NOMO-1 treated with DMSO at 0.1 percent for 48 hours (cell line): ENCODE measurements around the gene PRAMEF17.
"Not testable (repeated sequence)": the region's sequence is repeated elsewhere in the genome, so short reads cannot be mapped to it uniquely, and the experiment has no call there.

Experiments
- DNase-seq: peaks from one replicate; lab custom pipeline; 2025; ENCODE audit not compliant: unreplicated experiment; lab: John Stamatoyannopoulos, UW

Gene PRAMEF17, protein sequence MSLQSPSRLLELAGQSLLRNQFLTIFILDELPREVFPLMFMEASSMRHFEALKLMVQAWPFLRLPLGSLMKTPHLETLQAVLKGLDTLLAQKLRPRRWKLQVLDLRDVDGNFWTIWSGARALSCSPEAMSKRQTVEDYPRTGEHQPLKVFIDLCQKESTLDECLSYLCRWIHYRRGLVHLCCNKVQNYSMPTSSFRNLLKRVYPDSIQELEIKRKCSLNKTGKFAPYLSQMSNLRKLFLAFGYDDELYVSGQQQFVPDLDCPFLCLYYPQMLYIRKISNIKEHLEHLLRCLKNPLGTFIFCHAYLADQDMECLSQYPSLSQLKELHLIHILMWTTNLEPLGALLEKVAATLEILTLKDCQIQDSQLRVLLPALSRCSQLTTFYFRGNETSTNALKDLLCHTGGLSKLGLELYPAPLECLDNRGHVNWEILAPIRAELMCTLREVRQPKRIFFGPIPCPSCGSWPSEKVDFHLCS

DNA sequence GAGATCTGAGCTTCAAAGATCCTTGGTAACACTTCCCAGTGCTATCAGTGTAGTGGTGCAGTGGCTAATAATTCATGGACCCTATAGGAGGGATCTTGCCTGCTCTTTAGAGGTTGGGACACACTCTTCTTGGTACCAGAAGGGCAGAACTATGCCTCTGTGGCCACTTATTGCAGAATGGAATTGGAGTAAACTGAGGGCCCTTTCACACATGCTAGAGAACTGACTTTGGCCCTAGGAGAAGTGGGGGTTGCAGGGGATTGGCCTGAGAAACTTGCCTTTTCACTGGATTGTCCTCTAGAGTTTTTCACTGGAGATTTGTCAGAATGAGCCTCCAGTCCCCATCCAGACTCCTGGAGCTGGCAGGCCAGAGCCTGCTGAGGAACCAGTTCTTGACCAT, at the start of gene PRAMEF17:
PRAMEF17 (plus strand) TSS at position 301 of the 400 bp plus-strand sequence; CDS start at position 327, 26 bp downstream.
- DNase-seq = not testable (repeated sequence)

- not testable (repeated sequence) for DNase-seq
Measured at GRCh38 chr1:13342496-13342895, 46.9 kb upstream of the PRAMEF17 start.

- not testable (repeated sequence) for DNase-seq
Measured at GRCh38 chr1:13347034-13347433, 42.4 kb upstream of the PRAMEF17 start, which contains the start of gene PRAMEF14. PRAMEF14 (minus strand) TSS chr1:13347134; CDS start chr1:13345314, 1,820 bp downstream.

DNA sequence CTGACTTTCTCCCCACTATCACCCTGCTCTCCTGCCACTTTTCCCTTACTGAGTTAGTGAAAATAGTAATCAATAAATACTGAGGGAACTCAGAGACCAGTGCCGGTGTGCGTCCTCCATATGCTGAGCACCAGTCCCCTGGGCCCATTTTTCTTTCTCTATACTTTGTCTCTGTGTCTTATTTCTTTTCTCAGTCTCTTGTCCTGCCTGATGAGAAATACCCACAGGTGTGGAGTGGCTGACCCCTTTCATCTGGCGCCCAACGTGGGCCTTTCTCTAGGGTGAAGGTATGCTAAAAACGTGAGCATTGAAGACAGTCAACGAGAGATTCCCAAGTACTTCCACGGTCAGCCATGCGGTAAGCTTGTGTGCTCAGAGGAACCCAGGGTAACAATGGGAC, 36.0 kb upstream of the PRAMEF17 start:
- DNase-seq = not testable (repeated sequence)

- DNase-seq = not testable (repeated sequence)
Measured at GRCh38 chr1:13354475-13354874, 35.0 kb upstream of the PRAMEF17 start.

GRCh38 chr1:13356774-13357173, 32.7 kb upstream of the PRAMEF17 start:
- peak; percentile 26 for DNase-seq

DNA sequence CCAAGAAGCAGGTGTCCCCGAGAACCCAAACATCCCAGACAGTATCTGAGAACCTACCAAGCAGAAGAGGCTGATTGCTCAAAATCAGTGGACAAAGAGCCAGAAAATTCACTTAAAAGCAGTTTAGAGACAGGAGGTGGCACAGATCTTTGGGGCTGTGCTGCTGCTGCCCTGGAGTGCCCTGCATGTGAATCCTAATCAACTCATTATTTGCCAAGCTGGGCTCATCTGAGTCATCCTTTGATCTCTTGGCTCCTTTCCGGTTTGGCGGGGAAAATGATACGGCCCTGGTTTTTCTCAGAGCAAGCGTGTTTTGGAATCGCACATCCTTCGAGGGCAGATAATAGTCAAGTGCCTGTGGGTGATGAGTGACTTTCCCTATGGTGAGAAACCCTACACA, 27.1 kb upstream of the PRAMEF17 start:
- not testable (repeated sequence) for DNase-seq

- DNase-seq = not testable (repeated sequence)
Measured at GRCh38 chr1:13364928-13365327, 24.5 kb upstream of the PRAMEF17 start.

- not testable (repeated sequence) for DNase-seq
Measured at GRCh38 chr1:13366536-13366935, 22.9 kb upstream of the PRAMEF17 start.

DNA sequence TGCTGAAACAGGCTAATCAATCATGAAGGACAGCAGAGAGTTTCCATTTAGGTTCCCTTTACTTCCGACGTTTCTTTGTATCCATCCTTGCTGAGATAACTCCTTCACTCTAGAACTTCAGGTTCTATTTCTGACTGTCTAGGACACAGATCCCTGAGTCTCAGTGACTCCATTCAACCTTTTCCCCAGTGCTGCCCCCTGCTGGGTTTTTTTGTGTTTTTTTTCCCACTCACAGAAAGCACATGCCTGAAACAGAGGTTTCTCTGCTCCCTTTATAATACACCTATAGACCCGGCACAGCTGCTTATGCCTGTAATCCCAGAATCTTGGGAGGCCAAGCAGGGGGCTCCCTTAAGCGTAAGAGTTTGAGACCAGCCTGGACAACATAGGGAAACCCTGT, 20.9 kb upstream of the PRAMEF17 start:
- not testable (repeated sequence) for DNase-seq

DNA sequence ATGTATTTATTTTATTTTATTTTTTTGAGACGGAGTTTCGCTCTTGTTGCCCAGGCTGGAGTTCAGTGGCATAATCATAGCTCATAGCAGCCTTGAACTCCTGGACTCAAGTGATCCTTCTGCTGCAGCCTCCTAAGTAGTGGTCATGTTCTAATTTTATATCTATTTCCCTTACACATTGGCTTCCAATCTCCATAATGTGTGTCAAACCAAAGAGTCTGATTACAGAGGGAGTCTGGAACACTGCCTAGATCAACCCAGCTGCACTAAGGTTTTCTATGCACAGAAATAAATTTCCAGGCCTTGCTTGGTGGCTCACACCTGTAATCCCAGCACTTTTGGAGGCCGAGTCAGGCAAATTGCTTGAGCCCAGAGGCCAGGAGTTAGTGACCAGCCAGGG, 10.4 kb upstream of the PRAMEF17 start:
- not testable (repeated sequence) for DNase-seq

DNA sequence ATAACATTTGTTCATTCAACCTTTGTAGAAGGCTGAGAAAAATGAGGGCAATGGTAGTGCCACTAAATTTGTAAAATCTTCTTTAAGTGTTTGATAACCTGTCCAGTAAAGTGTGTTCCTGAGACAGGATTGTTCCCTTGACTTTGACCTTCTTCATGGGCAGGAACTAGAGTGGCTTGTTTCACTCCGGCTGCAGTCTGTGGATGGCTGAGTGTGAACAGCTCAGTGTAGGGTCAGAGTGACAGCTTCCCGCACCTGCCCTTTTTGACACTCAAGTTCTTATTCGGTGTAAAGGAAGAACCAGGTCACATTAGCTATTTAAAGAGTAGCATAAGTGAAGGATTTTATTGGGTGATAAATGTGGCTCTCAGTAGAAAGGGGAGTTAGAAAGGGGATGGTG, 9.1 kb upstream of the PRAMEF17 start:
- DNase-seq = not testable (repeated sequence)

- DNase-seq = not testable (repeated sequence)
Measured at GRCh38 chr1:13393004-13393403, 3.6 kb downstream of the PRAMEF17 start.

DNA sequence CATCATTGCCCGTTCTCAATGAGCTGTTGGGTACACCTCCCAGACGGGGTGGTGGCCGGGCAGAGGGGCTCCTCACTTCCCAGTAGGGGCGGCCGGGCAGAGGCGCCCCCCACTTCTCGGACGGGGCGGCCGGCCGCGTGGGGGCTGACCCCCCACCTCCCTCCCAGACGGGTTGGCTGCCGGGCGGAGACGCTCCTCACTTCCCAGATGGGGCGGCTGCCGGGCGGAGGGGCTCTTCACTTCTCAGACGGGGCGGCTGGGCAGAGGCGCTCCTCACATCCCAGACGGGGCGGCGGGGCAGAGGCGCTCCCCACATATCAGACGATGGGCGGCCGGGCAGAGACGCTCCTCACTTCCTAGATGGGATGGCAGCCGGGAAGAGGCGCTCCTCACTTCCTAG, 5.3 kb downstream of the PRAMEF17 start:
- DNase-seq = not testable (repeated sequence)

- DNase-seq = not testable (repeated sequence)
Measured at GRCh38 chr1:13395311-13395710, 5.9 kb downstream of the PRAMEF17 start.

DNA sequence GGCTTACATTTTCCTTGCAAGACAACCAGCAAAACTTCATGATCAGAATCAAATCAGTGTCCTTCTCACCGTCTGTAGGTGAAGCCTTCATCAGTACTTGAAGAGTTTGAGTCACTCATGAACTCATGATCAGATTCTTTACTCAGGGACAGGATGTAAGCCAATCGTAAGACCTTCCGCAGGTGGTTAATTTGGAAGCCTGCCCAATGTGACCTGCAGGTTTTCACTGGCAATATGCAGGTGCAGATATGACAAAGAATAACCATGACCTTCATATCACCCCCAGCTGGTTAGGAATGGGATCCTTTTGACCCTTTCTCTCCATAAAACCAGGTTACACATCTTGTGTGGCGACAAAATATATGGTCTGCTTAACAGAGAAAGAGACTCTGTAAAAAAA, 18.4 kb downstream of the PRAMEF17 start:
- DNase-seq = no peak

DNA sequence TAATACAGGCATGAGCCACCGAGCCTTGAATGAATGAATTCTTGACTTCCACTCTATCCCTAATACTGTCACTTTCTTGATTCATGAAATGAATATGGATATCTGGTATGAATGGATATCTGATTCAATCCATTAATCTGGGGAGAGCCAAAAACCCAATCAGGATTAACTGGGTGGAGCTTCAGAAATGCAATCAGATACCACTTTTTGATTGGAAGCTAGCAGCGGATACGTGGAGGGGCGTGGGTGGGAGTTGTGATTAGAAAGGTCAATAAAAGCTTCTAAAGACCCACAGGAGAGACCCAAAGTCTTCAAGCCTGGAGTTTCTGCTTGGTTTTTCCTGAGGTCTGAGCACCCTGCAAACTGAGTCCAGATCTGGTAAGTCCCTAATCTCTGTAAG, 20.7 kb downstream of the PRAMEF17 start, which contains the start of gene PRAMEF20:
PRAMEF20 (plus strand) TSS at position 301 of the 400 bp plus-strand sequence. CDS start 5,905 bp downstream, outside the sequence.
- DNase-seq = not testable (repeated sequence)

DNA sequence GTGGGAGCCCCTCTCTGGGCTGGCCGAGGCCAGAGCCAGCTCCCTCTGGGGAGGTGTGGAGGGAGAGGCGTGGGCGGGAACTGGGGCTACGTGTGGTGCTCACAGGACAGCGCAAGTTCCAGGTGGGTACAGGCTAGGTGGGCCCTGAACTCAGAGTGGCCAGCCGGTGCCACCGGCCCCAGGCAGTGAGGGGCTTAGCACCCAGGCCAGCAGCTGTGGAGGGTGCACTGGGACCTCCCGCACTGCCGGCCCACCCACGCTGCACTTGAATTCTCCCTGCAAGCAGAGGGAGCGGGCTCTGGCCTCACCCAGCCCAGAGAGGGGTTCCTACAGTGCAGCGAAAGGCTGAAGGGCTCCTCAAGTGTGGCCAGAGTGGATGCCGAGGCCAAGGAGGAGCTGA, 41.1 kb downstream of the PRAMEF17 start:
- DNase-seq = no peak

DNA sequence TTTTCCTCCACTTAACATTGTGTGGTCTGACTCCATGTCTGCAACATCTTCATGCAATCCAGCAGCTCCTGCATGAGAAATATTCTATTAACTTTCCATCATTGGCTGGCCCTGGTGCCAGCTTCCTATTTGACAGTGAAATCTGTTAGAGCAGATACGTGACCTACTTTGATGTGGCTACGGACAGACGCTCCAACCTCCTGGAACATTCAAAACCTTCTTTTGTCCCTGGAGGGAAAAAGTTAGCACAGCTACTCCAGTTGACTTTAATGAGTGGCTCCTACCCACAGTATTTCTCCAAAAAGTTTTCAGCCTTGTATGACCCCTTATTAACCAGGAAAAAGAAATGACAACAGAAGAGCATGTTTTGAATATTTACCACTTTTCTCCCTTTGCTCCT, 42.8 kb downstream of the PRAMEF17 start:
- DNase-seq = no peak

DNA sequence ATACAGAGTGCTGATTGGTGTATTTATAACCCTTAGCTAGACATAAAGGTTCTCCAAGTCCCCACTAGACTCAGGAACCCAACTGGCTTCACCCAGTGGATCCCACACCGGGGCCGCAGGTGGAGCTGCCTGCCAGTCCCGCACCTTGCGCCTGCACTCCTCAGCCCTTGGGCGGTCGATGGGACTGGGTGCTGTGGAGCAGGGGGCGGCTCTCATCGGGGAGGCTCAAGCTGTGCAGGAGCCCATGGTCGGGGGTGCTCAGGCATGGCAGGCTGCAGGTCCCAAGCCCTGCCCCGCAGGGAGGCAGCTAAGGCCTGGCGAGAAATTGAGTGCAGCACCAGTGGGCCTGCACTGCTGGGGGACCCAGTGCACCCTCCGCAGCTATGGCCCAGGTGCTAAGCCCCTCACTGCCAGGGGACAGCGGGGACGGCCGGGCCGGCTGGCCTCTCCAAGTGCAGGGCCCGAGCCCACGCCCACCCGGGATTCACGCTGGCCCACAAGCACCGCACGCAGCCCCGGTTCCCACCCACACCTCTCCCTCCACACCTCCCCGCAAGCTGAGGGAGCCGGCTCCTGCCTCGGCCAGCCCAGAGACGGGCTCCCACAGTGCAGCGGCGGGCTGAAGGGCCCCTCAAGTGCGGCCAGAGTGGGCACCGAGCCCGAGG, 44.4 kb downstream of the PRAMEF17 start:
- DNase-seq = not testable (repeated sequence)

- no peak for DNase-seq
Measured at GRCh38 chr1:13435458-13435857, 46.0 kb downstream of the PRAMEF17 start.
